ENCODE data around the gene THTPA. TPM values are rescaled to one million over a fixed set of nuclear protein-coding genes. Genes with fewer than 3 reads are reported as not detected.

THTPA gene
- total and polyA plus RNA-seq, 2 donors (not counting 1 experiment from before 2014, with no cell fraction given): 17.0 to 21.4 TPM

DNA sequence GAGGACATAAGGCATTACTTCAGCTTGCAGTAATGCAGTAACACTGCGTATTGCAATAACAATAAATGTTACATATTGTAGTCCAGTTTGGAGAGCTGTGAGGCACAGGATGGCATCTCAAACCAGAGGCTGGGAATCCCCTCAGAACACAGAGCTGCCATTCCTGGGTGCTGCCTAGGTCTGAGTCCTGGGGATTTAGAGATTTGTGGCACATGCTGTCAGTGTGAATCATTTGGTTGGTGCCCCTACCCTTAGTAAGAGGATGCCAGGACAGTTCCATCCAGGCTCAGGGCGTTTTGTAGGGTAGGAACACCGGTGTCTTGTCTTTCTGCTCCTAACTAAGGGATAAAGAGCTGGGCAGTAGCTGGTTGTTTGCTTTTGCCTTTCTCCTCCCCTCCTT is 27.1 kb upstream of the THTPA start:
- Histone ChIP-seq H3K9me3 (ENCODE audit: control extremely low read depth in 1 of 3, control insufficient read depth in 2 of 3, insufficient read depth in 1 of 3, low read length in 2 of 3) (no peaks in the 10 kb centered on the region), H3K4me1 (ENCODE audit: control insufficient read depth in 2 of 2, insufficient read depth in 2 of 2, low read length in 2 of 2) (no peaks in the 10 kb centered on the region), H3K9ac (ENCODE audit: low read length) (no peak overlapping the region), H3K27me3 (replicated peaks in 1 of 4; ENCODE audit: control extremely low read depth in 1 of 4, control insufficient read depth in 3 of 4, insufficient read depth in 4 of 4, low read length in 3 of 4) (no peaks in the 10 kb centered on the region), H2AFZ (ENCODE audit: insufficient read depth, low read depth, low read length, poor library complexity, severe bottlenecking) (no peak overlapping the region), H3K36me3 (replicated peaks in 1 of 2; ENCODE audit: control extremely low read depth in 1 of 2, control insufficient read depth in 1 of 2, extremely low read depth in 1 of 2, insufficient read depth in 2 of 2, low read length in 1 of 2) (no peaks in the 10 kb centered on the region), H3K4me2 (replicated peaks; ENCODE audit: low read depth, low read length, poor library complexity, severe bottlenecking) (no peak overlapping the region), H3K4me3 (ENCODE audit: control extremely low read depth in 1 of 5, extremely low read depth in 1 of 5, insufficient read depth in 1 of 5, low read depth in 2 of 5, low read length in 4 of 5) (no peak overlapping the region), H3K27ac (ENCODE audit: low read length in 2 of 2) (no peak overlapping the region), H3K79me2 (ENCODE audit: control insufficient read depth, insufficient read depth, low read length) (no peaks in the 10 kb centered on the region), H4K20me1 (ENCODE audit: control insufficient read depth, insufficient read depth, low read length, poor library complexity, severe bottlenecking) (no peaks in the 10 kb centered on the region)
- Mint-ChIP-seq H3K27me3 (no peaks in the 10 kb centered on the region), H3K9me3 (ENCODE audit: insufficient read depth) (no peaks in the 10 kb centered on the region), H3K4me3 (no peak overlapping the region), H3K4me1 (no peaks in the 10 kb centered on the region), H3K27ac (no peak overlapping the region)
- TF ChIP-seq, protein P1, sequence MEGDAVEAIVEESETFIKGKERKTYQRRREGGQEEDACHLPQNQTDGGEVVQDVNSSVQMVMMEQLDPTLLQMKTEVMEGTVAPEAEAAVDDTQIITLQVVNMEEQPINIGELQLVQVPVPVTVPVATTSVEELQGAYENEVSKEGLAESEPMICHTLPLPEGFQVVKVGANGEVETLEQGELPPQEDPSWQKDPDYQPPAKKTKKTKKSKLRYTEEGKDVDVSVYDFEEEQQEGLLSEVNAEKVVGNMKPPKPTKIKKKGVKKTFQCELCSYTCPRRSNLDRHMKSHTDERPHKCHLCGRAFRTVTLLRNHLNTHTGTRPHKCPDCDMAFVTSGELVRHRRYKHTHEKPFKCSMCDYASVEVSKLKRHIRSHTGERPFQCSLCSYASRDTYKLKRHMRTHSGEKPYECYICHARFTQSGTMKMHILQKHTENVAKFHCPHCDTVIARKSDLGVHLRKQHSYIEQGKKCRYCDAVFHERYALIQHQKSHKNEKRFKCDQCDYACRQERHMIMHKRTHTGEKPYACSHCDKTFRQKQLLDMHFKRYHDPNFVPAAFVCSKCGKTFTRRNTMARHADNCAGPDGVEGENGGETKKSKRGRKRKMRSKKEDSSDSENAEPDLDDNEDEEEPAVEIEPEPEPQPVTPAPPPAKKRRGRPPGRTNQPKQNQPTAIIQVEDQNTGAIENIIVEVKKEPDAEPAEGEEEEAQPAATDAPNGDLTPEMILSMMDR (IDR thresholded peaks at IDR 0.05): no peak
- no peak for TF ChIP-seq EZH2 (IDR thresholded peaks at IDR 0.05; ENCODE audit: borderline replicate concordance, insufficient read depth, low read depth, low read length, poor library complexity, severe bottlenecking)
- DNase-seq: no peak
- ChIA-PET CTCF (interaction anchor here (1.4 to 1.7 kb wide), 3 partner anchors 10 to 50 kb away, joined by 4 to 6 read pairs (median 4); no protein-coding TSS in a partner anchor), POLR2A (no interaction called here)
- intact Hi-C loops (cut with micrococcal nuclease): no loop called here
- no CpG with 5 or more reads among the region's 3 CpGs for WGBS (ENCODE audit: insufficient coverage)
- ATAC-seq (ENCODE audit: low read depth): no peak

DNA sequence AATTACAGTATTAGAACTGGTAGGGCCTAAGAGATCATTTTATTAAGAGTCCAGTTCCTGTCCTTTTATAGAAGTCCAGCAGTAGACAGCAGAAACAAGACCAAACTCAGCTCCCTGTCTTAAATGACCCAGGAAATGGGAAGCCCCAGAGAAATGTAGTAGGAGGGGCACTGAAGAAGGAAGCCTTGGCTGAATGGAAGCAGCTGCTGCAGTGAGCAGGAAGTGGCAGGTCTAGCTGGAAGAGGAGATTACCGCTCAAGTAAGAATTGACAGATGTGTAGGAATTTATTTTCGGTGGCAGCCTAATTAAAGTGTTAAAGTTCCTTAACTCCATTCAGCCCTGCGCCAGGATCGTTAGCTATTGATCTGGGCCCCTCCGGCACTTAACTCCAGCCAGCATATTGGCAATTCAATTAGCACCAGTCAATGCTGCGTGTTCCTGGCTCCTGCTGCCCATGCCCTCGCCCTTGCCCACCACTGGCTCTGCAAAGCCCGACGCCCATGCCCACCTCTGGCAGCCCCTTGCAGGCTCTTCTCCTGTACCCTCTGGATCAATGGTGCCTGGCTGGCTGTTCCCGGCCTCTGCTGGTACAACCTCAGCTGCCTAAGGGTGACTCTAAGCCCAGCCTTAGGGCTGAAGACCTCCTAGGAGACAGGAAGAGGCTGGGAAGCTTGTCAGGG is 25.6 kb upstream of the THTPA start:
- Histone ChIP-seq H3K36me3 (replicated peaks in 1 of 2; ENCODE audit: control extremely low read depth in 1 of 2, control insufficient read depth in 1 of 2, extremely low read depth in 1 of 2, insufficient read depth in 2 of 2, low read length in 1 of 2) (no peaks in the 10 kb centered on the region), H3K27ac (ENCODE audit: low read length in 2 of 2) (no peak overlapping the region), H3K4me2 (replicated peaks; ENCODE audit: low read depth, low read length, poor library complexity, severe bottlenecking) (no peak overlapping the region), H3K4me3 (ENCODE audit: control extremely low read depth in 1 of 5, extremely low read depth in 1 of 5, insufficient read depth in 1 of 5, low read depth in 2 of 5, low read length in 4 of 5) (no peak overlapping the region), H3K9ac (ENCODE audit: low read length) (no peak overlapping the region), H4K20me1 (ENCODE audit: control insufficient read depth, insufficient read depth, low read length, poor library complexity, severe bottlenecking) (no peaks in the 10 kb centered on the region), H3K9me3 (ENCODE audit: control extremely low read depth in 1 of 3, control insufficient read depth in 2 of 3, insufficient read depth in 1 of 3, low read length in 2 of 3) (no peaks in the 10 kb centered on the region), H3K4me1 (ENCODE audit: control insufficient read depth in 2 of 2, insufficient read depth in 2 of 2, low read length in 2 of 2) (no peaks in the 10 kb centered on the region), H3K27me3 (replicated peaks in 1 of 4; ENCODE audit: control extremely low read depth in 1 of 4, control insufficient read depth in 3 of 4, insufficient read depth in 4 of 4, low read length in 3 of 4) (no peaks in the 10 kb centered on the region), H3K79me2 (ENCODE audit: control insufficient read depth, insufficient read depth, low read length) (no peaks in the 10 kb centered on the region), H2AFZ (ENCODE audit: insufficient read depth, low read depth, low read length, poor library complexity, severe bottlenecking) (no peak overlapping the region)
- no peaks in the 10 kb centered on the region for H3K4me1 Mint-ChIP-seq
- H3K27me3 Mint-ChIP-seq: no peaks in the 10 kb centered on the region
- H3K4me3 Mint-ChIP-seq: no peak overlapping the region
- no peak overlapping the region for H3K27ac Mint-ChIP-seq
- ChIA-PET POLR2A (no interaction called here), CTCF (interaction anchor here (1.0 to 1.7 kb wide), 3 partner anchors 8 to 52 kb away, joined by 3 to 6 read pairs (median 4); no protein-coding TSS in a partner anchor)
- TF ChIP-seq EZH2 (IDR thresholded peaks at IDR 0.05; ENCODE audit: borderline replicate concordance, insufficient read depth, low read depth, low read length, poor library complexity, severe bottlenecking): no peak
- TF ChIP-seq, protein P1 (IDR thresholded peaks at IDR 0.05): no peak
- 65% methylated on average over 9 of the region's 10 CpGs for WGBS (ENCODE audit: insufficient coverage)
- DNase-seq (no peak), ATAC-seq (ENCODE audit: low read depth) (no peak)
- intact Hi-C loops (cut with micrococcal nuclease): no loop called here
- H3K9me3 Mint-ChIP-seq (ENCODE audit: insufficient read depth): no peaks in the 10 kb centered on the region
